PC-9 (cell line): ENCODE data around the gene HSPA1B. TPM values are rescaled to one million over a fixed set of nuclear protein-coding genes. Genes with fewer than 3 reads are reported as not detected.

Source experiments
- BruUV-seq: library from RNA; stranded (reverse); fragments of 400-500 nt; replicated peaks from 2 replicates; lab custom pipeline; 2021; lab: Mats Ljungman, UMichigan
- CTCF ChIA-PET: fragments of 300-600 bp; sonication (Branson Sonifier 250); formaldehyde crosslinking; loops from one replicate; lab custom pipeline; 2022; ENCODE audit warnings: antibody characterized with exemption; lab: Charles Lee
- POLR2A ChIA-PET: fragments of 300-600 bp; sonication (Branson Sonifier 250); formaldehyde crosslinking; loops from one replicate; lab custom pipeline; 2022; ENCODE audit warnings: antibody characterized with exemption; ENCODE audit not compliant: unreplicated experiment; lab: Charles Lee
- DNase-seq, 2 experiments: peaks; one replicate each; pipeline versions ENCODE4 v3.0.0 to v3.0.0-alpha.2; 2015 to 2022; ENCODE audit warnings: mixed read lengths in 1 of 2
- H2AFZ ChIP-seq: fragments of 200-600 bp; sonication (generic); 2 replicates; pipeline ENCODE4 v1.8.1; 2017; ENCODE audit warnings: antibody characterized with exemption
- H3F3A ChIP-seq: fragments of 200-600 bp; sonication (generic); 2 replicates; pipeline ENCODE4 v1.8.1; 2017; ENCODE audit warnings: antibody characterized with exemption, mild to moderate bottlenecking, low read depth; ENCODE audit not compliant: insufficient read depth
- H3K27ac ChIP-seq: fragments of 200-600 bp; sonication (generic); 2 replicates; pipeline ENCODE4 v1.6.1; 2016; ENCODE audit warnings: mixed run types
- H3K27me3 ChIP-seq: fragments of 200-600 bp; sonication (generic); 2 replicates; pipeline ENCODE4 v1.6.1; 2016; ENCODE audit warnings: low read depth, mixed run types; ENCODE audit not compliant: insufficient read depth
- H3K36me3 ChIP-seq: fragments of 200-600 bp; sonication (generic); 2 replicates; pipeline ENCODE4 v1.6.1; 2016; ENCODE audit warnings: low read depth, mixed run types
- H3K4me1 ChIP-seq: fragments of 200-600 bp; sonication (generic); replicated peaks from 2 replicates; pipeline ENCODE4 v1.6.1; 2016; ENCODE audit warnings: mixed run types; ENCODE audit not compliant: insufficient read depth
- H3K4me2 ChIP-seq: fragments of 200-600 bp; sonication (generic); 2 replicates; pipeline ENCODE4 v1.6.1; 2017; ENCODE audit warnings: mixed run types
- H3K4me3 ChIP-seq: fragments of 200-600 bp; sonication (generic); 2 replicates; pipeline ENCODE4 v1.6.1; 2016; ENCODE audit warnings: mixed run types
- H3K79me2 ChIP-seq: fragments of 200-600 bp; sonication (generic); 2 replicates; pipeline ENCODE4 v1.6.1; 2017; ENCODE audit warnings: low read depth, mixed run types
- H3K9me2 ChIP-seq: fragments of 200-600 bp; sonication (generic); 2 replicates; pipeline ENCODE4 v1.8.1; 2017; ENCODE audit warnings: mild to moderate bottlenecking; ENCODE audit not compliant: insufficient read depth
- H3K9me3 ChIP-seq: fragments of 200-600 bp; sonication (generic); 2 replicates; pipeline ENCODE4 v1.8.1; 2016; ENCODE audit warnings: low read depth; ENCODE audit not compliant: insufficient read depth
- H4K20me1 ChIP-seq: fragments of 200-600 bp; sonication (generic); 2 replicates; pipeline ENCODE4 v1.8.1; 2017; ENCODE audit not compliant: insufficient read depth
- EZH2 ChIP-seq: fragments of 200-600 bp; sonication (generic); IDR thresholded peaks from 2 replicates; pipeline ENCODE4 v1.8.0; 2017; ENCODE audit warnings: antibody characterized with exemption, low read depth
- intact Hi-C: fragments of 100-400 bp; cut with micrococcal nuclease; formaldehyde crosslinking; loops from one replicate; pipeline ENCODE4 v1.10.0; 2022; ENCODE audit not compliant: unreplicated experiment
- total RNA-seq: library from RNA; stranded (reverse); gene quantifications from 2 replicates; pipeline ENCODE4 v1.2.3, GENCODE V29; 2021
- TF ChIP-seq, protein P1 (sequence below): fragments of 200-600 bp; sonication (generic); conservative IDR thresholded peaks from 2 replicates; pipeline ENCODE4 v1.6.1; 2017; ENCODE audit warnings: mixed run types, antibody characterized with exemption, mild to moderate bottlenecking, moderate library complexity

HSPA1B gene
- total RNA-seq, 1 experiment from 2014 or later: 334 TPM

- Histone ChIP-seq H3K4me1 (peaks cover 35% of the 10 kb centered on the region), H3K36me3 (no peaks in the 10 kb centered on the region), H3K79me2 (no peaks in the 10 kb centered on the region), H3K4me3 (no peak overlapping the region), H3K4me2 (no peak overlapping the region), H3F3A (peaks cover 31% of the 10 kb centered on the region), H3K9me2 (no peaks in the 10 kb centered on the region), H2AFZ (no peak overlapping the region), H4K20me1 (no peaks in the 10 kb centered on the region), H3K27ac (no peak overlapping the region), H3K9me3 (no peaks in the 10 kb centered on the region), H3K27me3 (no peaks in the 10 kb centered on the region)
- POLR2A ChIA-PET: no interaction called here
- no peak for TF ChIP-seq EZH2
- TF ChIP-seq, protein P1, sequence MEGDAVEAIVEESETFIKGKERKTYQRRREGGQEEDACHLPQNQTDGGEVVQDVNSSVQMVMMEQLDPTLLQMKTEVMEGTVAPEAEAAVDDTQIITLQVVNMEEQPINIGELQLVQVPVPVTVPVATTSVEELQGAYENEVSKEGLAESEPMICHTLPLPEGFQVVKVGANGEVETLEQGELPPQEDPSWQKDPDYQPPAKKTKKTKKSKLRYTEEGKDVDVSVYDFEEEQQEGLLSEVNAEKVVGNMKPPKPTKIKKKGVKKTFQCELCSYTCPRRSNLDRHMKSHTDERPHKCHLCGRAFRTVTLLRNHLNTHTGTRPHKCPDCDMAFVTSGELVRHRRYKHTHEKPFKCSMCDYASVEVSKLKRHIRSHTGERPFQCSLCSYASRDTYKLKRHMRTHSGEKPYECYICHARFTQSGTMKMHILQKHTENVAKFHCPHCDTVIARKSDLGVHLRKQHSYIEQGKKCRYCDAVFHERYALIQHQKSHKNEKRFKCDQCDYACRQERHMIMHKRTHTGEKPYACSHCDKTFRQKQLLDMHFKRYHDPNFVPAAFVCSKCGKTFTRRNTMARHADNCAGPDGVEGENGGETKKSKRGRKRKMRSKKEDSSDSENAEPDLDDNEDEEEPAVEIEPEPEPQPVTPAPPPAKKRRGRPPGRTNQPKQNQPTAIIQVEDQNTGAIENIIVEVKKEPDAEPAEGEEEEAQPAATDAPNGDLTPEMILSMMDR: no peak
- CTCF ChIA-PET: no interaction called here
- intact Hi-C loops: loop anchor here (5.0 to 10.0 kb wide), 2 partner anchors 44 to 192 kb away; partner anchors contain the start of gene LY6G5C
- no peak for DNase-seq
- no TSS peak for BruUV-seq
These were observed 48.8 kb downstream of the HSPA1B start for GRCh38 chr6:31876357-31876756.

- Histone ChIP-seq H3K9me2 (no peaks in the 10 kb centered on the region), H3K27ac (no peak overlapping the region), H3K4me1 (peaks cover 35% of the 10 kb centered on the region), H3K36me3 (no peaks in the 10 kb centered on the region), H3K79me2 (no peaks in the 10 kb centered on the region), H4K20me1 (no peaks in the 10 kb centered on the region), H3F3A (peaks cover 31% of the 10 kb centered on the region), H3K4me2 (peak overlapping the region; percentile 58), H3K9me3 (no peaks in the 10 kb centered on the region), H2AFZ (no peak overlapping the region), H3K4me3 (no peak overlapping the region), H3K27me3 (no peaks in the 10 kb centered on the region)
- TF ChIP-seq EZH2: no peak
- TF ChIP-seq, protein P1: no peak
- POLR2A ChIA-PET: no interaction called here
- intact Hi-C loops: loop anchor here (5.0 to 10.0 kb wide), 2 partner anchors 45 to 192 kb away; partner anchors contain the start of gene LY6G5C
- CTCF ChIA-PET: interaction anchor here (0.6 kb wide), 1 partner anchor 10 kb away, joined by 3 read pairs; no protein-coding TSS in a partner anchor
- no TSS peak for BruUV-seq
- no peak for DNase-seq
These were observed 49.6 kb downstream of the HSPA1B start for GRCh38 chr6:31877125-31877650.

DNA sequence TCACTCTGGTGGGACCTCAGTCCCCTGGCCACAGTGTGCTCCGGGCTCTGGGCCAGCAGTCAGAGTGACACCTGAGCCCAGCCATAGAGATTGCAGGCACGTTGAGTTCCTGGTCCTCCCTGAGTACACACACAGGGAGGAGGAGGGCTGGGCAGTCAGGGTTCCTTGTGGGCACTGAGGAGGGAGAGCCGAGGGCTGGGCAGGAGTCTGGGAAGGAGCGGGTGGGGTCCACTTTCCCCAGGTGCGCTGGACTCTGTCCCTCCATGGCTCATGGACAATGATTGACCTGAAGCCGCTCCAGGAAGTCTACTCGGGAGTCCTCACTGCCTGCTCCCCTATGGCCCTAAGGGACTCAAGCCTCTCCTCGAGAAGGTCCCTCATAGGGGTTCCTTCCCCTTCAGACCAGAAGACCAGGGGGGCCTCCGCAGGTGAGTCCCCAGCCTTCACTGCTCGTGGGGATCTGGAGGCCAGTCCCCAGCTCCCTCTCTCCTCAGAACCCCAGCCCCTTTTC is 50.2 kb downstream of the HSPA1B start:
- peaks cover 35% of the 10 kb centered on the region for H3K4me1 ChIP-seq
- no peaks in the 10 kb centered on the region for H3K79me2 ChIP-seq
- H3K27me3 ChIP-seq: no peaks in the 10 kb centered on the region
- ChIA-PET CTCF (no interaction called here), POLR2A (no interaction called here)
- H3K4me3 ChIP-seq: no peak overlapping the region
- peaks cover 31% of the 10 kb centered on the region for H3F3A ChIP-seq
- no peaks in the 10 kb centered on the region for H3K36me3 ChIP-seq
- H3K9me3 ChIP-seq: no peaks in the 10 kb centered on the region
- no peak overlapping the region for H2AFZ ChIP-seq
- peak; percentile 56 to 61 for DNase-seq
- H4K20me1 ChIP-seq: no peaks in the 10 kb centered on the region
- intact Hi-C loops: loop anchor here (5.0 to 10.0 kb wide), 2 partner anchors 45 to 193 kb away; partner anchors contain the start of gene LY6G5C
- no peak for TF ChIP-seq EZH2
- TF ChIP-seq, protein P1: no peak
- no peaks in the 10 kb centered on the region for H3K9me2 ChIP-seq
- no TSS peak for BruUV-seq
- peak overlapping the region; percentile 58 for H3K4me2 ChIP-seq
- H3K27ac ChIP-seq: no peak overlapping the region
